K562 (cell line): ENCODE data around the gene TSPOAP1. TPM values are rescaled to one million over a fixed set of nuclear protein-coding genes. Genes with fewer than 3 reads are reported as not detected.
A peak's percentile ranks its signal among the peaks of the same experiment; 100 is the strongest.

ENCODE experiments used
- ATAC-seq: fragments of 200-7000 bp; cut with Tn5 transposase; 3 replicates; pipeline ENCODE4 v1.9.1; 2020; ENCODE audit warnings: moderate library complexity
- BruUV-seq: library from RNA; stranded (reverse); fragments of 400-500 nt; replicated peaks from 2 replicates; lab custom pipeline; 2021; lab: Mats Ljungman, UMichigan
- CTCF ChIA-PET: fragments of 300-600 bp; formaldehyde crosslinking; extraction: SDS; loops from one replicate; lab custom pipeline; 2021; ENCODE audit warnings: low intra/inter-chr PET ratio; lab: Yijun Ruan, JAX
- POLR2A ChIA-PET: fragments of 300-600, 350-650 bp; sonication (Branson Sonifier 250); formaldehyde crosslinking; extraction: SDS; loops from one replicate; lab custom pipeline; 2021; ENCODE audit warnings: antibody characterized with exemption, inconsistent platforms; lab: Yijun Ruan, JAX
- DNase-seq, 4 experiments: peaks; one replicate each; pipeline versions ENCODE4 v3.0.0 to v3.0.0-alpha.2; 2011 to 2018; ENCODE audit warnings: low spot score in 3 of 4, mixed read lengths in 3 of 4; ENCODE audit errors: extremely low read depth in 1 of 4
- FAIRE-seq: peaks from 2 replicates; lab custom pipeline; 2011; peaks lifted over from hg19 to GRCh38; lab: Jason Lieb, UNC
- H2AFZ ChIP-seq: 2 replicates; pipeline ENCODE4 v1.6.0; 2011; ENCODE audit warnings: low read depth, low read length, control low read depth, inconsistent platforms
- H3K27ac ChIP-seq: fragments of 200-600 bp; 3 replicates; pipeline ENCODE4 v1.8.0; 2011; ENCODE audit warnings: low read depth, mild to moderate bottlenecking, control low read depth, inconsistent platforms, low read length, moderate library complexity, mixed read lengths; ENCODE audit errors: extremely low read depth
- H3K27me3 ChIP-seq, 2 experiments: fragments of 300-600 bp in 1 of 2; 2 replicates in 1 of 2; 3 replicates in 1 of 2; pipeline versions ENCODE4 v1.6.0 to v1.8.0; 2011; ENCODE audit warnings: inconsistent platforms in 2 of 2, low read length in 2 of 2, mild to moderate bottlenecking in 1 of 2, mixed read lengths in 1 of 2, moderate library complexity in 1 of 2; ENCODE audit not compliant: control insufficient read depth in 2 of 2, insufficient read depth in 2 of 2
- H3K36me3 ChIP-seq: fragments of 300-600 bp; 3 replicates; pipeline ENCODE4 v1.8.0; 2011; ENCODE audit warnings: mild to moderate bottlenecking, low read length, inconsistent platforms; ENCODE audit not compliant: control insufficient read depth, insufficient read depth
- H3K4me1 ChIP-seq, 2 experiments: fragments of 200-600 bp in 1 of 2; replicated peaks in 1 of 2; 2 replicates in 1 of 2; 3 replicates in 1 of 2; pipeline versions ENCODE4 v1.5.1 to v1.8.0; 2011; ENCODE audit warnings: inconsistent platforms in 2 of 2, low read length in 2 of 2, mild to moderate bottlenecking in 1 of 2, mixed read lengths in 1 of 2, moderate library complexity in 1 of 2; ENCODE audit not compliant: control insufficient read depth in 2 of 2, insufficient read depth in 2 of 2
- H3K4me2 ChIP-seq: 2 replicates; pipeline ENCODE4 v1.6.1; 2011; ENCODE audit warnings: low read length, control low read depth, inconsistent platforms, mixed read lengths; ENCODE audit not compliant: insufficient read depth
- H3K4me3 ChIP-seq: fragments of 200-600 bp; sonication (generic), shearing (Covaris generic); 2 replicates; pipeline ENCODE4 v1.5.1; 2016; ENCODE audit warnings: control low read depth, inconsistent platforms
- H3K79me2 ChIP-seq: fragments of 200-600 bp; 3 replicates; pipeline ENCODE4 v1.8.0; 2011; ENCODE audit warnings: low read length, inconsistent platforms; ENCODE audit not compliant: control insufficient read depth, insufficient read depth
- H3K9ac ChIP-seq, 2 experiments: 2 replicates each; pipeline versions ENCODE4 v1.6.0 to v1.6.1; 2011; ENCODE audit warnings: low read depth in 2 of 2, low read length in 2 of 2, control low read depth in 1 of 2, inconsistent platforms in 1 of 2, mild to moderate bottlenecking in 1 of 2, mixed read lengths in 1 of 2; ENCODE audit not compliant: insufficient read depth in 1 of 2
- H3K9me1 ChIP-seq: one replicate; pipeline ENCODE4 v1.6.0; 2011; ENCODE audit warnings: inconsistent platforms, mild to moderate bottlenecking, low read length, moderate library complexity; ENCODE audit not compliant: control insufficient read depth, insufficient read depth
- H3K9me3 ChIP-seq: replicated peaks from 2 replicates; pipeline ENCODE4 v1.5.1; 2011; ENCODE audit warnings: low read depth, low read length, inconsistent platforms; ENCODE audit not compliant: control insufficient read depth, insufficient read depth
- H4K20me1 ChIP-seq: replicated peaks from 2 replicates; pipeline ENCODE4 v1.6.1; 2011; ENCODE audit warnings: low read length, inconsistent platforms, mixed read lengths; ENCODE audit not compliant: control insufficient read depth, insufficient read depth
- HIVEP1 ChIP-seq: fragments of 250-450 bp; sonication (Bioruptor Pico); IDR thresholded peaks from 2 replicates; pipeline ENCODE4 v1.4.0; 2020; ENCODE audit warnings: mild to moderate bottlenecking
- OTX1 ChIP-seq: fragments of 450-650 bp; formaldehyde crosslinking; IDR thresholded peaks from 2 replicates; pipeline ENCODE4 v1.4.0; 2022; ENCODE audit warnings: mild to moderate bottlenecking
- RB1 ChIP-seq: fragments of 450-650 bp; IDR thresholded peaks from 2 replicates; pipeline ENCODE4 v1.6.1; 2017; ENCODE audit warnings: low read depth, mild to moderate bottlenecking
- SAFB ChIP-seq: fragments of 200-400 bp; formaldehyde crosslinking; IDR thresholded peaks from 2 replicates; pipeline ENCODE4 v1.6.1; 2017; ENCODE audit warnings: low read depth, low read length, borderline replicate concordance
- SMARCA5 ChIP-seq: fragments of 450-650 bp; IDR thresholded peaks from 2 replicates; pipeline ENCODE4 v1.6.1; 2016
- SPI1 ChIP-seq: IDR thresholded peaks from 2 replicates; pipeline ENCODE4 v1.6.1; 2011; ENCODE audit warnings: low read depth, low read length, control low read depth, borderline replicate concordance
- ZNF347 ChIP-seq: fragments of 450-650 bp; formaldehyde crosslinking; IDR thresholded peaks from 2 replicates; pipeline ENCODE4 v1.4.0; 2020; ENCODE audit warnings: low read depth, mild to moderate bottlenecking, moderate library complexity
- ZNF436 ChIP-seq: fragments of 250-450, 450-650 bp; sonication (Bioruptor Pico); formaldehyde crosslinking; IDR thresholded peaks from 2 replicates; pipeline ENCODE4 v1.7.0; 2020; ENCODE audit warnings: mild to moderate bottlenecking
- WGBS: fragments of 100-300 bp; shearing (Covaris generic); methylation state at CpG from one replicate; pipeline ENCODE4 v1.1.6; 2016; ENCODE audit warnings: low coverage, mixed read lengths; ENCODE audit not compliant: insufficient coverage; ENCODE audit errors: missing lambda C conversion rate; 5-methylcytosine and 5-hydroxymethylcytosine counted together
- in situ Hi-C: fragments of 300-500 bp; cut with MboI; formaldehyde crosslinking; loops from 4 replicates; pipeline ENCODE4 v1.15.0; 2018; ENCODE audit warnings: inconsistent platforms, mixed read lengths
- intact Hi-C: fragments of 100-400 bp; cut with micrococcal nuclease; formaldehyde crosslinking; loops from 2 replicates; pipeline ENCODE4 v1.14.2; 2022
- polyA plus RNA-seq, 8 experiments: library from polyadenylated mRNA; depleted of rRNA in 4 of 8; stranded (reverse) in 5 of 8; unstranded in 3 of 8; fragments of >200 nt; fragmentation: Nextera tagmentation in 2 of 8; fragmentation: Illumina TruSeq in 1 of 8; extraction: Ambion mirVana in 2 of 8; extraction: Trizol in 1 of 8; gene quantifications; 2 replicates each; pipeline versions ENCODE4 v1.2.1 to v1.2.3, GENCODE V29; 2011 to 2014; ENCODE audit warnings: inconsistent platforms in 1 of 8, missing spikeins in 1 of 8
- total RNA-seq, 7 experiments: library from RNA; depleted of rRNA in 6 of 7; stranded (reverse); fragments of >200 nt in 6 of 7; fragmentation: Illumina TruSeq in 2 of 7; extraction: Trizol in 2 of 7; gene quantifications; 2 replicates each; pipeline versions ENCODE4 v1.2.1 to v1.2.3, GENCODE V29; 2011 to 2021; ENCODE audit warnings: low replicate concordance in 1 of 7
- TF ChIP-seq, protein P1 (sequence below): IDR thresholded peaks from 3 replicates; pipeline ENCODE4 v1.6.1; 2011; ENCODE audit warnings: borderline replicate concordance, mild to moderate bottlenecking; ENCODE audit not compliant: insufficient read length, insufficient read depth

The TSPOAP1 gene
- total and polyA plus RNA-seq, 9 of the 15 experiments (the other 6 are each of a cell fraction or from before 2014, with no cell fraction given) = 0.87 to 3.9 (median 1.8) TPM; not detected in 2

DNA sequence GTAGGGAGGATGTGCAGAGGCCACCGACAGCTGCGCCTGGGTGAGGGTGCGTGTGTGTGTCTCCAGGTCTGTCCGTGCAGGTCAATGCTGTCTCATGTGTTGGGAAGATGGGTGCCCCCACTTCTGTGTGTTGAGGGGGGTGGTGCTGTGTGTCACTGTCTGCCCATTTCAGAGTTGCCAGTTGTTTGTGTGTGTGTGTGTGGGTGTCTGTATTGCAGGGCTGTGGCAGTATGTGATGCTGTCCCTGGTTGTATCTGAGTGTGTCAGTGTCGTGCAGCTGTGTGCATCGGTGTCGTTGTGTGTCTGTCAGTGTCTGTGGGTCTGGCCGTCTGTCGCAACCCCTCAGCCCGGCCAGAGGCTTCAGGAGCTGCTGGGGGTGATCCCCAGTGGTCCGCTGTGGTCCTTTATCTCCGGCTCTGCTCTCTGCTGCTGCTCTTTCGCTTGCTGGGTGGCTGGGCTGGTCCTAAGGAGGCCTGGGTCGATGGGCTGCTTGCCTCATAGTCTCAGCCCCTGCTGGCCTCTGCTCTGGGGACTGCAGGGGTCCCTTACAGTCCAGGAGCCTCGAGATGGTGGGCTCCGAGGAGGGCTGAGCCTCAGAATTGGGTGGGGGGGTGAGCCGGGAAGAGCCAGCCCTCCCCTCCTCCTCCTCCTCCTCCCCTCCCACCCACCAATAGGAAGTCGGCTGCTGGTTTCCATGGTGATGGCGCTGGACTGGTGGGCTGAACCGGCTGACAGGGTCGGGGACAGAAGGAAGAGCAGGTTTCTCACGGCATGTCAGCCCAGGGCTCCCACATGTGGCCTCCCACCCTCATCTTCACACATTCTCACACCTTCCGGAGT, at the start of gene TSPOAP1 (continued):
- 0 out of 2 replicates have a peak, but pooled peaks have one; percentile 67 for TF ChIP-seq HIVEP1 (CRISPR knock-in tag)
- TF ChIP-seq ZNF347 (CRISPR knock-in tag) = 0 out of 2 replicates have a peak, but pooled peaks have one; percentile 12
- peak; percentile 91 for TF ChIP-seq OTX1 (CRISPR knock-in tag)
- 0 out of 2 replicates have a peak, but pooled peaks have one; percentile 5 for TF ChIP-seq ZNF436 (CRISPR knock-in tag)
- peak; percentile 5; the same call in 1 of the 2 replicates for TF ChIP-seq RB1
- TF ChIP-seq SAFB = no peak
- no peak for TF ChIP-seq SMARCA5

DNA sequence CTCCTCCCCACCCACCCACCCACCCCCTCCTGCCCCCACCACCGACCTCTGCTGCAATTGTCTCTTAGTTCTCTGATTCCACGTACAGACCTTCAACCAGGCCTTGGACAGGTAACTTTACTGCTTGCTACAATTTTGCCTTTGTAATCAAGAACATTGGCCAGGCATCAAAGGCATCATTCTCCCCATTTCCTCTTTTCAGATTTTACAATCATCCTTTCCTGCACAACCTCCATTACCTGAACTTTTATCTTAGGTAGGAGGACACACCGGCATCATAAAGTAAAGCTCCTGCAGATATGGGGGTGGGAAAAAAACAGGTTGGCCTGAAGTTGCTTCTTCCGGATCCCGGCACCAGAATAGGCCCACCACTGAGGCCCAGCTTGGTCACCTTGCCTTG, 49.1 kb upstream of the TSPOAP1 start:
- POLR2A ChIA-PET = interaction anchor here (1.9 to 5.4 kb wide), 3 partner anchors 12 to 25 kb away, joined by 5 to 34 read pairs (median 17); partner anchors contain the start of gene SUPT4H1
- Histone ChIP-seq H3K4me3 (no peak overlapping the region), H4K20me1 (no peaks in the 10 kb centered on the region), H3K4me1 (peaks cover 0 to 26% of the 10 kb centered on the region in 2 experiments; a peak in 4 of 5 replicates), H3K79me2 (no peaks in the 10 kb centered on the region), H3K9me3 (no peaks in the 10 kb centered on the region), H2AFZ (no peak overlapping the region), H3K27me3 (no peaks in the 10 kb centered on the region), H3K36me3 (no peaks in the 10 kb centered on the region), H3K9ac (no peak overlapping the region), H3K4me2 (no peak overlapping the region), H3K27ac (no peak overlapping the region), H3K9me1 (no peaks in the 10 kb centered on the region)
- TF ChIP-seq, protein P1, sequence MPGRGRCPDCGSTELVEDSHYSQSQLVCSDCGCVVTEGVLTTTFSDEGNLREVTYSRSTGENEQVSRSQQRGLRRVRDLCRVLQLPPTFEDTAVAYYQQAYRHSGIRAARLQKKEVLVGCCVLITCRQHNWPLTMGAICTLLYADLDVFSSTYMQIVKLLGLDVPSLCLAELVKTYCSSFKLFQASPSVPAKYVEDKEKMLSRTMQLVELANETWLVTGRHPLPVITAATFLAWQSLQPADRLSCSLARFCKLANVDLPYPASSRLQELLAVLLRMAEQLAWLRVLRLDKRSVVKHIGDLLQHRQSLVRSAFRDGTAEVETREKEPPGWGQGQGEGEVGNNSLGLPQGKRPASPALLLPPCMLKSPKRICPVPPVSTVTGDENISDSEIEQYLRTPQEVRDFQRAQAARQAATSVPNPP = no peak
- TF ChIP-seq SPI1 = peak; percentile 66; the same call in 1 of the 2 replicates
- BruUV-seq = no TSS peak
- FAIRE-seq (no peak), ATAC-seq (no peak), DNase-seq (no peak)
- 47% methylated on average over 5 of the region's 5 CpGs for WGBS
- in situ Hi-C loops = no loop called here
- intact Hi-C loops = no loop called here
- CTCF ChIA-PET = no interaction called here
